ENCODE results near the gene SBF1.
A peak's percentile ranks its signal among the peaks of the same experiment; 100 is the strongest.

Gene SBF1

GRCh38 chr22:50483977-50484853 lies 9.4 kb upstream of the SBF1 start:
- no peak for DNase-seq

GRCh38 chr22:50483556-50483955 lies 8.7 kb upstream of the SBF1 start:
- no peak for DNase-seq

GRCh38 chr22:50483106-50483505 lies 8.3 kb upstream of the SBF1 start:
- no peak for DNase-seq

- no peak for DNase-seq
Measured at GRCh38 chr22:50482107-50483074, 7.6 kb upstream of the SBF1 start.

- peak; percentile 75 for DNase-seq
Measured at GRCh38 chr22:50481440-50482106, 6.7 kb upstream of the SBF1 start, which contains the start of gene ADM2. Gene ADM2, plus strand, starts transcription at chr22:50481543. Its CDS starts 305 bp downstream, at chr22:50481848.

- DNase-seq, result no peak
Measured at GRCh38 chr22:50481045-50481439, 6.2 kb upstream of the SBF1 start.

GRCh38 chr22:50479721-50480120 lies 4.9 kb upstream of the SBF1 start:
- no peak for DNase-seq

GRCh38 chr22:50477923-50478322 lies 3.1 kb upstream of the SBF1 start:
- DNase-seq, result no peak

- no peak for DNase-seq
Measured at GRCh38 chr22:50476868-50477267, 2.0 kb upstream of the SBF1 start.

GRCh38 chr22:50475652-50476002 lies 792 bp upstream of the SBF1 start:
- no peak for DNase-seq

- DNase-seq, result no peak
Measured at GRCh38 chr22:50473855-50474671, 772 bp downstream of the SBF1 start.

GRCh38 chr22:50473088-50473487 lies 1.7 kb downstream of the SBF1 start:
- DNase-seq, result peak; percentile 61

- no peak for DNase-seq
Measured at GRCh38 chr22:50471962-50472361, 2.9 kb downstream of the SBF1 start.

- no peak for DNase-seq
Measured at GRCh38 chr22:50471197-50471847, 3.5 kb downstream of the SBF1 start.

- no peak for DNase-seq
Measured at GRCh38 chr22:50470491-50470890, 4.3 kb downstream of the SBF1 start.

GRCh38 chr22:50469377-50470305 lies 5.2 kb downstream of the SBF1 start:
- DNase-seq, result peak; percentile 93

- DNase-seq, result no peak
Measured at GRCh38 chr22:50468626-50469025, 6.2 kb downstream of the SBF1 start.

GRCh38 chr22:50467773-50468440 lies 6.9 kb downstream of the SBF1 start:
- DNase-seq, result no peak

GRCh38 chr22:50467341-50467740 lies 7.5 kb downstream of the SBF1 start:
- no peak for DNase-seq
